ENCODE data around the gene TRIM2. TPM values are rescaled to one million over a fixed set of nuclear protein-coding genes. Genes with fewer than 3 reads are reported as not detected.

The TRIM2 gene
- total and polyA plus RNA-seq, 4 donors: 3.4 to 15.5 (median 8.9) TPM

- no peak for TF ChIP-seq CTCF (IDR thresholded peaks at IDR 0.05; ENCODE audit: low read depth, low read length, missing input control)
Observed at GRCh38 chr4:153273751-153274150, 69.5 kb downstream of the TRIM2 start (continued).

- WGBS: 29% methylated on average over 2 of the region's 2 CpGs
- no peaks in the 10 kb centered on the region for H3K9me3 ChIP-seq (ENCODE audit: control insufficient read depth in 4 of 4, low read length in 3 of 4)
- DNase-seq (ENCODE audit: low spot score): no peak
- H3K27ac ChIP-seq (ENCODE audit: low read depth in 1 of 2, low read length in 2 of 2): no peak overlapping the region
- H3K4me1 ChIP-seq (ENCODE audit: control insufficient read depth in 4 of 4, insufficient read depth in 4 of 4, low read length in 3 of 4): peaks cover 3 to 36% (median 15%) of the 10 kb centered on the region in 4 donors
- H3K9ac ChIP-seq (ENCODE audit: low read depth in 1 of 2, low read length in 2 of 2): no peak overlapping the region
- TF ChIP-seq SP1 (IDR thresholded peaks at IDR 0.05): peak; percentile 46
- peak; percentile 51 for TF ChIP-seq HNF4G (IDR thresholded peaks at IDR 0.05)
- TF ChIP-seq HNF4A (conservative IDR thresholded peaks at IDR 0.05): peak; percentile 85 to 87
- TF ChIP-seq RXRA (IDR thresholded peaks at IDR 0.05): peak in 1 of 2 donors; percentile 24
- TF ChIP-seq YY1 (IDR thresholded peaks at IDR 0.05): no peak
- TF ChIP-seq JUND (IDR thresholded peaks at IDR 0.05): no peak
- TF ChIP-seq RAD21 (IDR thresholded peaks at IDR 0.05): no peak
- TF ChIP-seq ATF3 (IDR thresholded peaks at IDR 0.05): no peak
- H3K27me3 ChIP-seq (ENCODE audit: control insufficient read depth in 4 of 4, insufficient read depth in 4 of 4, low read length in 3 of 4): no peaks in the 10 kb centered on the region
- H3K36me3 ChIP-seq (ENCODE audit: control insufficient read depth in 4 of 4, insufficient read depth in 3 of 4, low read depth in 1 of 4, low read length in 3 of 4): no peaks in the 10 kb centered on the region
- H3K4me3 ChIP-seq (ENCODE audit: low read depth in 1 of 3, low read length in 3 of 3): no peak overlapping the region
Observed at GRCh38 chr4:153274967-153275366, 70.7 kb downstream of the TRIM2 start.

GRCh38 chr4:153275380-153276276, 71.4 kb downstream of the TRIM2 start:
- Histone ChIP-seq H3K36me3 (ENCODE audit: control insufficient read depth in 4 of 4, insufficient read depth in 3 of 4, low read depth in 1 of 4, low read length in 3 of 4) (no peaks in the 10 kb centered on the region), H3K27ac (ENCODE audit: low read depth in 1 of 2, low read length in 2 of 2) (no peak overlapping the region), H3K9me3 (ENCODE audit: control insufficient read depth in 4 of 4, low read length in 3 of 4) (no peaks in the 10 kb centered on the region), H3K9ac (ENCODE audit: low read depth in 1 of 2, low read length in 2 of 2) (no peak overlapping the region), H3K27me3 (ENCODE audit: control insufficient read depth in 4 of 4, insufficient read depth in 4 of 4, low read length in 3 of 4) (no peaks in the 10 kb centered on the region), H3K4me1 (ENCODE audit: control insufficient read depth in 4 of 4, insufficient read depth in 4 of 4, low read length in 3 of 4) (peaks cover 3 to 30% (median 11%) of the 10 kb centered on the region in 4 donors), H3K4me3 (ENCODE audit: low read depth in 1 of 3, low read length in 3 of 3) (no peak overlapping the region)
- no peak for TF ChIP-seq ZBTB33 (IDR thresholded peaks at IDR 0.05)
- TF ChIP-seq JUND (IDR thresholded peaks at IDR 0.05): no peak
- no peak for TF ChIP-seq TAF1 (conservative IDR thresholded peaks at IDR 0.05)
- no peak for TF ChIP-seq ATF3 (IDR thresholded peaks at IDR 0.05)
- TF ChIP-seq FOXA1 (IDR thresholded peaks at IDR 0.05): no peak
- TF ChIP-seq HNF4A (conservative IDR thresholded peaks at IDR 0.05): no peak
- TF ChIP-seq MAX (IDR thresholded peaks at IDR 0.05): no peak
- no peak for TF ChIP-seq CTCF (IDR thresholded peaks at IDR 0.05; ENCODE audit: low read depth, low read length, missing input control)
- WGBS: 91% methylated on average over 13 of the region's 13 CpGs
- no peak for DNase-seq (ENCODE audit: low spot score)

All from liver (tissue), 9 donors.